ENCODE measurements around the gene SIX2. TPM values are rescaled to one million over a fixed set of nuclear protein-coding genes. Genes with fewer than 3 reads are reported as not detected.
A peak's percentile ranks its signal among the peaks of the same experiment; 100 is the strongest.

The SIX2 gene
- polyA plus RNA-seq (2013): 0.18 and 0.21 TPM in 2 replicates

GRCh38 chr2:45009303-45009927, at the start of gene SIX2:
TSS of gene SIX2 (minus strand) at chr2:45009452. CDS start at chr2:45009110, 342 bp downstream.
- Histone ChIP-seq H3K27ac (ENCODE audit: low read depth, low read length) (no peak within 1 kb of the TSS), H4K8ac (ENCODE audit: low read depth, low read length) (no peak within 1 kb of the TSS), H3K4ac (ENCODE audit: low read depth, low read length) (no peak within 1 kb of the TSS), H4K91ac (ENCODE audit: low read depth, low read length) (no peak within 1 kb of the TSS), H3K9me3 (ENCODE audit: insufficient read depth, low read depth, low read length) (peaks cover 9% of the 10 kb centered on the region), H3K14ac (ENCODE audit: low read length) (no peak within 1 kb of the TSS), H2AFZ (ENCODE audit: insufficient read depth, low read length, poor library complexity) (peak within 1 kb of the TSS; percentile 1), H3K18ac (ENCODE audit: low read length) (no peak within 1 kb of the TSS), H3K79me2 (ENCODE audit: control insufficient read depth, insufficient read depth, low read length, poor library complexity) (no peaks in the 10 kb centered on the region), H2AK5ac (ENCODE audit: low read length) (no peak within 1 kb of the TSS), H3K23ac (ENCODE audit: low read length) (peak within 1 kb of the TSS; percentile 70), H3K36me3 (ENCODE audit: control insufficient read depth in 1 of 2, insufficient read depth in 2 of 2, low read length in 2 of 2) (no peaks in the 10 kb centered on the region), H3K4me1 (ENCODE audit: control insufficient read depth in 1 of 2, insufficient read depth in 2 of 2, low read length in 2 of 2) (peaks cover 29 to 35% of the 10 kb centered on the region in 2 experiments), H3K27me3 (ENCODE audit: insufficient read depth, low read length) (peaks cover 93% of the 10 kb centered on the region), H2BK12ac (ENCODE audit: low read length) (no peak within 1 kb of the TSS), H3K9ac (ENCODE audit: low read length) (no peak within 1 kb of the TSS), H4K12ac (ENCODE audit: low read depth, low read length) (no peak within 1 kb of the TSS), H2BK5ac (ENCODE audit: low read depth, low read length, poor library complexity) (no peak within 1 kb of the TSS), H3K4me2 (ENCODE audit: low read length) (peak within 1 kb of the TSS; percentile 88), H3K79me1 (ENCODE audit: low read length) (no peaks in the 10 kb centered on the region), H3K4me3 (ENCODE audit: low read depth, low read length) (peak within 1 kb of the TSS; percentile 60), H2BK120ac (ENCODE audit: insufficient read depth, low read length, poor library complexity) (no peak within 1 kb of the TSS)
- peak; percentile 63 to 73 for DNase-seq
- WGBS (ENCODE audit: extremely low coverage, insufficient coverage, insufficient read length): no CpG with 5 or more reads among the region's 61 CpGs

GRCh38 chr2:45055162-45055605, 45.9 kb upstream of the SIX2 start:
- no peaks in the 10 kb centered on the region for H3K4me1 ChIP-seq (ENCODE audit: control insufficient read depth in 1 of 2, insufficient read depth in 2 of 2, low read length in 2 of 2)
- no peaks in the 10 kb centered on the region for H3K79me1 ChIP-seq (ENCODE audit: low read length)
- WGBS (ENCODE audit: extremely low coverage, insufficient coverage, insufficient read length): no CpG with 5 or more reads among the region's 7 CpGs
- no peak overlapping the region for H4K8ac ChIP-seq (ENCODE audit: low read depth, low read length)
- H3K14ac ChIP-seq (ENCODE audit: low read length): no peak overlapping the region
- no peak overlapping the region for H2BK120ac ChIP-seq (ENCODE audit: insufficient read depth, low read length, poor library complexity)
- no peaks in the 10 kb centered on the region for H3K79me2 ChIP-seq (ENCODE audit: control insufficient read depth, insufficient read depth, low read length, poor library complexity)
- H2AK5ac ChIP-seq (ENCODE audit: low read length): no peak overlapping the region
- no peaks in the 10 kb centered on the region for H3K36me3 ChIP-seq (ENCODE audit: control insufficient read depth in 1 of 2, insufficient read depth in 2 of 2, low read length in 2 of 2)
- H3K9me3 ChIP-seq (ENCODE audit: insufficient read depth, low read depth, low read length): peaks cover 3% of the 10 kb centered on the region
- no peak overlapping the region for H3K18ac ChIP-seq (ENCODE audit: low read length)
- H4K12ac ChIP-seq (ENCODE audit: low read depth, low read length): no peak overlapping the region
- H3K4me2 ChIP-seq (ENCODE audit: low read length): no peak overlapping the region
- no peak for DNase-seq
- H4K91ac ChIP-seq (ENCODE audit: low read depth, low read length): no peak overlapping the region
- H3K4me3 ChIP-seq (ENCODE audit: low read depth, low read length): no peak overlapping the region
- no peak overlapping the region for H2AFZ ChIP-seq (ENCODE audit: insufficient read depth, low read length, poor library complexity)
- no peak overlapping the region for H3K9ac ChIP-seq (ENCODE audit: low read length)
- H2BK12ac ChIP-seq (ENCODE audit: low read length): no peak overlapping the region
- no peak overlapping the region for H2BK5ac ChIP-seq (ENCODE audit: low read depth, low read length, poor library complexity)
- H3K4ac ChIP-seq (ENCODE audit: low read depth, low read length): no peak overlapping the region
- no peak overlapping the region for H3K23ac ChIP-seq (ENCODE audit: low read length)
- no peaks in the 10 kb centered on the region for H3K27me3 ChIP-seq (ENCODE audit: insufficient read depth, low read length)
- H3K27ac ChIP-seq (ENCODE audit: low read depth, low read length): no peak overlapping the region

GRCh38 chr2:45053966-45054365, 44.7 kb upstream of the SIX2 start:
- Histone ChIP-seq H4K12ac (ENCODE audit: low read depth, low read length) (no peak overlapping the region), H3K18ac (ENCODE audit: low read length) (no peak overlapping the region), H3K4me3 (ENCODE audit: low read depth, low read length) (no peak overlapping the region), H3K23ac (ENCODE audit: low read length) (no peak overlapping the region), H3K14ac (ENCODE audit: low read length) (no peak overlapping the region), H3K36me3 (ENCODE audit: control insufficient read depth in 1 of 2, insufficient read depth in 2 of 2, low read length in 2 of 2) (no peaks in the 10 kb centered on the region), H2AK5ac (ENCODE audit: low read length) (no peak overlapping the region), H4K91ac (ENCODE audit: low read depth, low read length) (no peak overlapping the region), H4K8ac (ENCODE audit: low read depth, low read length) (no peak overlapping the region), H2BK5ac (ENCODE audit: low read depth, low read length, poor library complexity) (no peak overlapping the region), H3K4ac (ENCODE audit: low read depth, low read length) (no peak overlapping the region), H2AFZ (ENCODE audit: insufficient read depth, low read length, poor library complexity) (no peak overlapping the region), H3K9ac (ENCODE audit: low read length) (no peak overlapping the region), H3K79me2 (ENCODE audit: control insufficient read depth, insufficient read depth, low read length, poor library complexity) (no peaks in the 10 kb centered on the region), H3K27me3 (ENCODE audit: insufficient read depth, low read length) (no peaks in the 10 kb centered on the region), H3K4me2 (ENCODE audit: low read length) (no peak overlapping the region), H2BK120ac (ENCODE audit: insufficient read depth, low read length, poor library complexity) (no peak overlapping the region), H3K9me3 (ENCODE audit: insufficient read depth, low read depth, low read length) (peaks cover 3% of the 10 kb centered on the region), H3K79me1 (ENCODE audit: low read length) (no peaks in the 10 kb centered on the region), H2BK12ac (ENCODE audit: low read length) (no peak overlapping the region), H3K27ac (ENCODE audit: low read depth, low read length) (no peak overlapping the region), H3K4me1 (ENCODE audit: control insufficient read depth in 1 of 2, insufficient read depth in 2 of 2, low read length in 2 of 2) (no peaks in the 10 kb centered on the region)
- DNase-seq: no peak
- no CpG with 5 or more reads among the region's 8 CpGs for WGBS (ENCODE audit: extremely low coverage, insufficient coverage, insufficient read length)

GRCh38 chr2:45052388-45052928, 43.2 kb upstream of the SIX2 start:
- H3K18ac ChIP-seq (ENCODE audit: low read length): no peak overlapping the region
- no peak overlapping the region for H2BK5ac ChIP-seq (ENCODE audit: low read depth, low read length, poor library complexity)
- H3K36me3 ChIP-seq (ENCODE audit: control insufficient read depth in 1 of 2, insufficient read depth in 2 of 2, low read length in 2 of 2): no peaks in the 10 kb centered on the region
- H3K4ac ChIP-seq (ENCODE audit: low read depth, low read length): no peak overlapping the region
- no peak overlapping the region for H3K4me2 ChIP-seq (ENCODE audit: low read length)
- no peak overlapping the region for H3K4me3 ChIP-seq (ENCODE audit: low read depth, low read length)
- no peak overlapping the region for H3K9ac ChIP-seq (ENCODE audit: low read length)
- DNase-seq: no peak
- no peak overlapping the region for H4K12ac ChIP-seq (ENCODE audit: low read depth, low read length)
- no CpG with 5 or more reads among the region's 5 CpGs for WGBS (ENCODE audit: extremely low coverage, insufficient coverage, insufficient read length)
- H3K27ac ChIP-seq (ENCODE audit: low read depth, low read length): no peak overlapping the region
- no peak overlapping the region for H4K91ac ChIP-seq (ENCODE audit: low read depth, low read length)
- H3K9me3 ChIP-seq (ENCODE audit: insufficient read depth, low read depth, low read length): peaks cover 3% of the 10 kb centered on the region
- no peak overlapping the region for H2AFZ ChIP-seq (ENCODE audit: insufficient read depth, low read length, poor library complexity)
- H3K27me3 ChIP-seq (ENCODE audit: insufficient read depth, low read length): no peaks in the 10 kb centered on the region
- H3K14ac ChIP-seq (ENCODE audit: low read length): no peak overlapping the region
- no peak overlapping the region for H4K8ac ChIP-seq (ENCODE audit: low read depth, low read length)
- no peaks in the 10 kb centered on the region for H3K4me1 ChIP-seq (ENCODE audit: control insufficient read depth in 1 of 2, insufficient read depth in 2 of 2, low read length in 2 of 2)
- H2AK5ac ChIP-seq (ENCODE audit: low read length): no peak overlapping the region
- no peaks in the 10 kb centered on the region for H3K79me1 ChIP-seq (ENCODE audit: low read length)
- no peaks in the 10 kb centered on the region for H3K79me2 ChIP-seq (ENCODE audit: control insufficient read depth, insufficient read depth, low read length, poor library complexity)
- H2BK120ac ChIP-seq (ENCODE audit: insufficient read depth, low read length, poor library complexity): no peak overlapping the region
- no peak overlapping the region for H2BK12ac ChIP-seq (ENCODE audit: low read length)
- H3K23ac ChIP-seq (ENCODE audit: low read length): no peak overlapping the region

All from trophoblast cell (in vitro differentiated cells and primary cell).